ENCODE data around the gene RNF175. TPM values are rescaled to one million over a fixed set of nuclear protein-coding genes. Genes with fewer than 3 reads are reported as not detected.

The RNF175 gene
- polyA plus RNA-seq, 1 donor from 2014 or later: 30.1 TPM

DNA sequence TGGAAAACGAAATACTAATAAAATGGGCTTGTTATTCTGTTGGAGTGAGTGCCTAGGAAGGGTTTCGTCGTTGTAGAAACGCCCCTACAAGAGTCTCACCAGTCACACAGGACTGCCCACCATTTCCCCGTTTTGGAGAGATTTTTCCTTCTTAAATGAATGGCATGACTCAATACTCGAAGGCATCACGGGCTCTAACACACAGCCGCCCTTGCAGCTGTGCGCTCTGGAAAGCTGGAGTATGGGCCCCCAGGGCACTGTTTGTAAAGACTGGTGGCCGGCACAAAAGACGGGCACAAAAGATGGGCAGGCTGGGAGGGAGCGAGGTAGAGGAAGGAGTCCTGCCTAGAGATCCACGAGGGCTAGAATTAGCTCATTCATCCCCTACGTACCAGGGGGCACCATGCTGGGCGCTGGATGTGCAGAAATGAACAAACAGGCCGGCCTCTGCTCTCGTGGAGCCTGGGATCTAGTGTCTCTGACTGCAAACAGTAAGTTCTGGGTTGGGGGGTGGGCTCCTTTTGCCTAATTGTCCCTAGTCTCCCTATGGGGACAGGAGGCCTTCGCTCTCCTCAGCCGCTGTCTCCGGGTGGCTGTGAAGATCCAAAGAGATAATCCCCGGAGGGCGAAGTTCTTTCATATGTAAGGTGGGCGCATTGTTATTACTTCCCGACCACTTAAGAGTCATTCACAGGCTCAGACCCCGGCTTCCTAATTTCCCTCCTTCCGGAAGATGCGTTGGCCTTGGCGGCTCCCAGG is 30.1 kb upstream of the RNF175 start:
- Histone ChIP-seq H3K9ac (ENCODE audit: low read length) (peak overlapping the region; percentile 49), H3K9me3 (ENCODE audit: low read length) (no peaks in the 10 kb centered on the region), H3F3A (ENCODE audit: insufficient read depth, low read length, poor library complexity, severe bottlenecking) (no peaks in the 10 kb centered on the region), H3K27me3 (ENCODE audit: insufficient read depth, low read depth, low read length) (peaks cover 57% of the 10 kb centered on the region), H3K27ac (ENCODE audit: low read length) (no peak overlapping the region), H3K4me3 (ENCODE audit: low read length) (peak overlapping the region; percentile 68), H3K79me2 (replicated peaks; ENCODE audit: insufficient read depth, low read length) (peaks cover 31% of the 10 kb centered on the region), H3K4me2 (ENCODE audit: low read length) (no peak overlapping the region), H3K36me3 (ENCODE audit: insufficient read depth, low read length) (no peaks in the 10 kb centered on the region), H3K9me2 (ENCODE audit: insufficient read depth, low read length) (no peaks in the 10 kb centered on the region), H4K20me1 (ENCODE audit: insufficient read depth) (no peaks in the 10 kb centered on the region), H2AFZ (ENCODE audit: low read depth, low read length) (no peak overlapping the region)
- TF ChIP-seq POLR2AphosphoS5 (IDR thresholded peaks at IDR 0.05): peak; percentile 86
- TF ChIP-seq, protein P1, sequence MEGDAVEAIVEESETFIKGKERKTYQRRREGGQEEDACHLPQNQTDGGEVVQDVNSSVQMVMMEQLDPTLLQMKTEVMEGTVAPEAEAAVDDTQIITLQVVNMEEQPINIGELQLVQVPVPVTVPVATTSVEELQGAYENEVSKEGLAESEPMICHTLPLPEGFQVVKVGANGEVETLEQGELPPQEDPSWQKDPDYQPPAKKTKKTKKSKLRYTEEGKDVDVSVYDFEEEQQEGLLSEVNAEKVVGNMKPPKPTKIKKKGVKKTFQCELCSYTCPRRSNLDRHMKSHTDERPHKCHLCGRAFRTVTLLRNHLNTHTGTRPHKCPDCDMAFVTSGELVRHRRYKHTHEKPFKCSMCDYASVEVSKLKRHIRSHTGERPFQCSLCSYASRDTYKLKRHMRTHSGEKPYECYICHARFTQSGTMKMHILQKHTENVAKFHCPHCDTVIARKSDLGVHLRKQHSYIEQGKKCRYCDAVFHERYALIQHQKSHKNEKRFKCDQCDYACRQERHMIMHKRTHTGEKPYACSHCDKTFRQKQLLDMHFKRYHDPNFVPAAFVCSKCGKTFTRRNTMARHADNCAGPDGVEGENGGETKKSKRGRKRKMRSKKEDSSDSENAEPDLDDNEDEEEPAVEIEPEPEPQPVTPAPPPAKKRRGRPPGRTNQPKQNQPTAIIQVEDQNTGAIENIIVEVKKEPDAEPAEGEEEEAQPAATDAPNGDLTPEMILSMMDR (IDR thresholded peaks at IDR 0.05; ENCODE audit: poor library complexity, severe bottlenecking): no peak

DNA sequence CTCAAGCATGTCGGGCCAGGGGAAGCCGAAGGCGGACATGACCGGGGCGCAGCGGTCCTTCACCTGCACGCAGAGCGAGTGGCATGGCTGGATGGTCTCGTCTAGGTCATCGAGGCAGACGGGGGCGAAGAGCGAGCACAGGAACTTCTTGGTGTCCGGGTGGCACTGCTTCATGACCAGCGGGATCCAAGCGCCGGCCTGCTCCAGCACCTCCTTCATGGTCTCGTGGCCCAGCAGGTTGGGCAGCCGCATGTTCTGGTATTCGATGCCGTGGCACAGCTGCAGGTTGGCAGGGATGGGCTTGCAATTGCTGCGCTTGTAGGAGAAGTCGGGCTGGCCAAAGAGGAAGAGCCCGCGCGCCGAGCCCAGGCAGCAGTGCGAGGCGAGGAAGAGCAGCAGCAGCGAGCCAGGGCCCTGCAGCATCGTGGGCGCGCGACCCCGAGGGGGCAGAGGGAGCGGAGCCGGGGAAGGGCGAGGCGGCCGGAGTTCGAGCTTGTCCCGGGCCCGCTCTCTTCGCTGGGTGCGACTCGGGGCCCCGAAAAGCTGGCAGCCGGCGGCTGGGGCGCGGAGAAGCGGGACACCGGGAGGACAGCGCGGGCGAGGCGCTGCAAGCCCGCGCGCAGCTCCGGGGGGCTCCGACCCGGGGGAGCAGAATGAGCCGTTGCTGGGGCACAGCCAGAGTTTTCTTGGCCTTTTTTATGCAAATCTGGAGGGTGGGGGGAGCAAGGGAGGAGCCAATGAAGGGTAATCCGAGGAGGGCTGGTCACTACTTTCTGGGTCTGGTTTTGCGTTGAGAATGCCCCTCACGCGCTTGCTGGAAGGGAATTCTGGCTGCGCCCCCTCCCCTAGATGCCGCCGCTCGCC is 28.8 kb upstream of the RNF175 start, which contains the start of gene SFRP2:
Gene SFRP2, minus strand, starts transcription at position 671 of the 864 bp plus-strand sequence. Its CDS starts 248 bp downstream, at position 423.
- Histone ChIP-seq H3K27me3 (ENCODE audit: insufficient read depth, low read depth, low read length) (peaks cover 57% of the 10 kb centered on the region), H3K9ac (ENCODE audit: low read length) (peak within 1 kb of the TSS; percentile 49)

More for the DNA sequence above, 28.8 kb upstream of the RNF175 start, which contains the start of gene SFRP2:
- no peaks in the 10 kb centered on the region for H4K20me1 ChIP-seq (ENCODE audit: insufficient read depth)
- H3K27ac ChIP-seq (ENCODE audit: low read length): no peak within 1 kb of the TSS
- no peaks in the 10 kb centered on the region for H3K36me3 ChIP-seq (ENCODE audit: insufficient read depth, low read length)
- H3K9me3 ChIP-seq (ENCODE audit: low read length): no peaks in the 10 kb centered on the region
- H3K79me2 ChIP-seq (replicated peaks; ENCODE audit: insufficient read depth, low read length): peaks cover 31% of the 10 kb centered on the region
- TF ChIP-seq MXI1 (conservative IDR thresholded peaks at IDR 0.05; ENCODE audit: poor library complexity, severe bottlenecking) (no peak), EP300 (conservative IDR thresholded peaks at IDR 0.05; ENCODE audit: poor library complexity, severe bottlenecking) (no peak), TAF1 (IDR thresholded peaks at IDR 0.05; ENCODE audit: low read depth) (no peak), RAD21 (conservative IDR thresholded peaks at IDR 0.05) (peak; percentile 8), POLR2AphosphoS5 (IDR thresholded peaks at IDR 0.05) (peak; percentile 39), SMC3 (conservative IDR thresholded peaks at IDR 0.05; ENCODE audit: poor library complexity) (no peak), EZH2 (IDR thresholded peaks at IDR 0.05; ENCODE audit: borderline replicate concordance, insufficient read depth, low read length, poor library complexity, severe bottlenecking) (peak; percentile 76)
- TF ChIP-seq, protein P2, sequence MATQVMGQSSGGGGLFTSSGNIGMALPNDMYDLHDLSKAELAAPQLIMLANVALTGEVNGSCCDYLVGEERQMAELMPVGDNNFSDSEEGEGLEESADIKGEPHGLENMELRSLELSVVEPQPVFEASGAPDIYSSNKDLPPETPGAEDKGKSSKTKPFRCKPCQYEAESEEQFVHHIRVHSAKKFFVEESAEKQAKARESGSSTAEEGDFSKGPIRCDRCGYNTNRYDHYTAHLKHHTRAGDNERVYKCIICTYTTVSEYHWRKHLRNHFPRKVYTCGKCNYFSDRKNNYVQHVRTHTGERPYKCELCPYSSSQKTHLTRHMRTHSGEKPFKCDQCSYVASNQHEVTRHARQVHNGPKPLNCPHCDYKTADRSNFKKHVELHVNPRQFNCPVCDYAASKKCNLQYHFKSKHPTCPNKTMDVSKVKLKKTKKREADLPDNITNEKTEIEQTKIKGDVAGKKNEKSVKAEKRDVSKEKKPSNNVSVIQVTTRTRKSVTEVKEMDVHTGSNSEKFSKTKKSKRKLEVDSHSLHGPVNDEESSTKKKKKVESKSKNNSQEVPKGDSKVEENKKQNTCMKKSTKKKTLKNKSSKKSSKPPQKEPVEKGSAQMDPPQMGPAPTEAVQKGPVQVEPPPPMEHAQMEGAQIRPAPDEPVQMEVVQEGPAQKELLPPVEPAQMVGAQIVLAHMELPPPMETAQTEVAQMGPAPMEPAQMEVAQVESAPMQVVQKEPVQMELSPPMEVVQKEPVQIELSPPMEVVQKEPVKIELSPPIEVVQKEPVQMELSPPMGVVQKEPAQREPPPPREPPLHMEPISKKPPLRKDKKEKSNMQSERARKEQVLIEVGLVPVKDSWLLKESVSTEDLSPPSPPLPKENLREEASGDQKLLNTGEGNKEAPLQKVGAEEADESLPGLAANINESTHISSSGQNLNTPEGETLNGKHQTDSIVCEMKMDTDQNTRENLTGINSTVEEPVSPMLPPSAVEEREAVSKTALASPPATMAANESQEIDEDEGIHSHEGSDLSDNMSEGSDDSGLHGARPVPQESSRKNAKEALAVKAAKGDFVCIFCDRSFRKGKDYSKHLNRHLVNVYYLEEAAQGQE (IDR thresholded peaks at IDR 0.05; ENCODE audit: borderline replicate concordance): no peak
- TF ChIP-seq, protein P1 (IDR thresholded peaks at IDR 0.05; ENCODE audit: poor library complexity, severe bottlenecking): no peak
- peak within 1 kb of the TSS; percentile 54 for H3K4me2 ChIP-seq (ENCODE audit: low read length)
- no peaks in the 10 kb centered on the region for H3K9me2 ChIP-seq (ENCODE audit: insufficient read depth, low read length)
- no peak within 1 kb of the TSS for H2AFZ ChIP-seq (ENCODE audit: low read depth, low read length)
- peak within 1 kb of the TSS; percentile 68 for H3K4me3 ChIP-seq (ENCODE audit: low read length)
- H3F3A ChIP-seq (ENCODE audit: insufficient read depth, low read length, poor library complexity, severe bottlenecking): no peaks in the 10 kb centered on the region

Measured in neural cell (in vitro differentiated cells).